Fibroblast of gingiva (primary cell): Measurements from ENCODE around the gene WNT5B.
A peak's percentile ranks its signal among the peaks of the same experiment; 100 is the strongest.
"Not testable (repeated sequence)": the region's sequence is repeated elsewhere in the genome, so short reads cannot be mapped to it uniquely, and the experiment has no call there.

ENCODE experiments used
- DNase-seq: peaks from one replicate; pipeline ENCODE4 v3.0.0-alpha.2; 2011; ENCODE audit warnings: low read depth

Gene WNT5B

DNA sequence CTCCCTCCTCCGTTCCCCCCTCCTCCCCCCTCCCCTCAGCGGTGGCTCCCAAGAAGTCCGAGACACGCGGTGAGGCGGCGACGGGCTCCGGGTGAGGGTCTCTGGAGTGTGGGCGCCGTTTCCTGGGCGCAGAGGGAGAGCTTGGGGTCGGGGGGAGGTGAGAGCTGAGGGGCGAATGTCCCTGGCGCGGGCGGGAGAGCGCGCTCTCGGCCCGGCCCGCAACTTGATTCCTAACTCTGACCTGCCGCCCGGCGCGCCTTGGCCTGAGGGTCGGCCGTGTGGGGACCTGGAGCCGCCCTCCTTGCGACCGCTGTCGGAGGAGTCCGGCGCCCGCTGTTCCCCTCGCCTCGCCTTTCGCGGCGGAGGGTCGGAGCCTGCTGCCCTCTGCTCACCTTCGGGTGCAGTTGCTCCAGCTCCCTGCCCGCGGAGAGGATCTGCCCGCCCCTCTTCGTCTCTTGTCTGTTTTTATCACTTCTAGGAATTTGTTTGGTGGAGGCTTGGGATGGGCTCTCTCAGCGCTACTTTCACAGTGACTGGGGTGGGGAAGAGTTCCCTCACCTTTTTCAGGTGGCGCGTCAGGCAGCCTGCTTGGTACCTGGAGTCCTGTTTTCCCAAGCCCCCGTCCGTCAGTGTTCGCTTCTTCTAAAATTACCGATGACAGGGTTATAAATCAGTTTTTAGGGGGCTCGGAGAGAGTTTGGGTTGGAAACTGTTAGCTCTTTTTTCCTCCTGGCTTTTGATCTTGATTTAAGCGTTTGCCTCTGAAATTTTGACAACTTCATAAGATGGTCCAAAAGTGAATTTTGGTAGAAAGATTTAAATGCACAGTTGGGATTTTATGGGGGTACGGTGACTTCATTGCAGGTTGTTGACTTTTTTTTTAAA, 62.3 kb downstream of the WNT5B start:
- peak; percentile 21 for DNase-seq

DNA sequence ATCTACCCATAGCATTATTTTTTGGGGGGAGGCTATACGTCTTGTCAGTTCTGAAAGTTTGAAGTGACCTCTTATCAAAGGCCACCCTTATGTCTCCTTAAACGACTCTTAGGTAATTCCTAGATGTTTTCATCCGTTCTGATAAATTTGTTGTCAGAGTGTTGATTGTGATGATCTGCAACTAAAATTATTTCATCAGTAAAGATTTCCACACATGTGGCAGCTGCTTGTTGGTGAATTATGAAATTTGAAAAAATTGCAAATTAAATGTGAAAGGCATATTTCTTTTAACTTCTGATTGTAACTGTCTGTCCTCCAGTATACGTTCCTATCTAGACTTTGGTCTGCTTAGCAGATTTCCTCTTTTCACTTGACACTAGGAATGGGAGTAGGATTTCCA, 63.2 kb downstream of the WNT5B start:
- no peak for DNase-seq

GRCh38 chr12:1692895-1693610, 64.0 kb downstream of the WNT5B start:
- no peak for DNase-seq

GRCh38 chr12:1695097-1695496, 66.1 kb downstream of the WNT5B start:
- not testable (repeated sequence) for DNase-seq

GRCh38 chr12:1695886-1696670, 67.0 kb downstream of the WNT5B start:
- DNase-seq: no peak

DNA sequence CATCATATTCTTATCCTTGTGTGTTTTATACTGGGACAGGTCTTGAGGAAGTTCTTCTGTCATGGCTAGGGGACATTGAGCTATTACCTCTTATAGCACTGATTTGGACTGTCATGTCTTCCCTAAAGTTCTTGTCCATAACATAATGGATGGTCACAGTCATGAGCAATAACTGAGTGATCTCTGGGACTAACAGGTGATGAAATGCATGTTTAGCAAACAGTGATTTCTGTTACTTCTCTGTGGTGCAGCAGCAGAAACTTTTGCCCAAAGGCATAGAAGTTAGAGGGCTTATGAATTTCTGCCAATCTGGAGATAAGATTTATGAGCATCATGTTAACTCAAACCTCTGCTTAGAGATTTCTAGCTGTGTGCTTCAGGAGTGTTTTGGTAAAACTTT, 67.8 kb downstream of the WNT5B start:
- DNase-seq: no peak
